GM19468 (cell line): Measurements from ENCODE around the gene SPANXN4.

Experiments
- ATAC-seq: cut with Tn5 transposase; IDR thresholded peaks from one replicate; pipeline ENCODE4 v1.9.1; 2021; ENCODE audit warnings: mild to moderate bottlenecking, moderate library complexity, moderate number of reproducible peaks; ENCODE audit not compliant: unreplicated experiment; ENCODE audit errors: extremely low read depth

Gene SPANXN4

GRCh38 chrX:143025628-143026027, at the start of gene SPANXN4:
Gene SPANXN4, plus strand, starts transcription at chrX:143025928. Its CDS starts 87 bp downstream, at chrX:143026015.
- no peak for ATAC-seq

GRCh38 chrX:142977128-142977914, 48.4 kb upstream of the SPANXN4 start:
- peak; percentile 81 for ATAC-seq

- no peak for ATAC-seq
Observed at GRCh38 chrX:142978130-142978684, 47.5 kb upstream of the SPANXN4 start.

GRCh38 chrX:142982679-142983078, 43.0 kb upstream of the SPANXN4 start:
- no peak for ATAC-seq

- ATAC-seq, result no peak
Observed at GRCh38 chrX:142994988-142995387, 30.7 kb upstream of the SPANXN4 start.

GRCh38 chrX:142998447-142999198, 27.1 kb upstream of the SPANXN4 start:
- no peak for ATAC-seq

GRCh38 chrX:142999199-142999701, 26.5 kb upstream of the SPANXN4 start:
- ATAC-seq, result no peak

GRCh38 chrX:143002206-143002605, 23.5 kb upstream of the SPANXN4 start:
- ATAC-seq, result no peak

- no peak for ATAC-seq
Observed at GRCh38 chrX:143017272-143017671, 8.5 kb upstream of the SPANXN4 start.

GRCh38 chrX:143027275-143027674, 1.5 kb downstream of the SPANXN4 start:
- no peak for ATAC-seq

GRCh38 chrX:143047511-143047910, 21.8 kb downstream of the SPANXN4 start:
- ATAC-seq, result no peak

- no peak for ATAC-seq
Observed at GRCh38 chrX:143058120-143058519, 32.4 kb downstream of the SPANXN4 start.

GRCh38 chrX:143081231-143081630, 55.5 kb downstream of the SPANXN4 start:
- ATAC-seq, result no peak

GRCh38 chrX:143082537-143082936, 56.8 kb downstream of the SPANXN4 start:
- no peak for ATAC-seq
